Stomach (tissue), 9 donors: ENCODE measurements around the gene PADI6. TPM values are rescaled to one million over a fixed set of nuclear protein-coding genes. Genes with fewer than 3 reads are reported as not detected.
A peak's percentile ranks its signal among the peaks of the same experiment; 100 is the strongest.

Experiments
- DNase-seq, 2 donors: peaks; one replicate each; pipeline versions ENCODE4 v3.0.0 to v3.0.0-alpha.2; 2013 to 2019
- H3K27ac ChIP-seq, 5 donors: fragments of 200-600 bp in 4 of 5; sonication (generic) in 4 of 5; one replicate each; pipeline ENCODE4 v1.5.1; 2013 to 2019; ENCODE audit warnings: mild to moderate bottlenecking in 1 of 5, moderate library complexity in 1 of 5
- H3K27me3 ChIP-seq, 3 donors: fragments of 200-600 bp; sonication (generic); one replicate each; pipeline ENCODE4 v1.5.1; 2017 to 2019; ENCODE audit warnings: mixed run types in 1 of 3
- H3K36me3 ChIP-seq, 4 donors: fragments of 200-600 bp; sonication (generic); 1 replicate in 3 of 4; 2 replicates in 1 of 4; pipeline ENCODE4 v1.5.1; 2016 to 2019
- H3K4me1 ChIP-seq, 4 donors: fragments of 200-600 bp; sonication (generic); one replicate each; pipeline ENCODE4 v1.5.1; 2016 to 2019
- H3K4me3 ChIP-seq, 4 donors: fragments of 200-600 bp; sonication (generic) in 3 of 4; one replicate each; pipeline ENCODE4 v1.5.1; 2016 to 2019; ENCODE audit warnings: mild to moderate bottlenecking in 1 of 4
- H3K9me3 ChIP-seq, 4 donors: fragments of 200-600 bp; sonication (generic); one replicate each; pipeline ENCODE4 v1.5.1; 2016 to 2019
- EP300 ChIP-seq: sonication (generic); formaldehyde crosslinking; IDR thresholded peaks from one replicate; pipeline ENCODE4 v1.6.1; 2017; ENCODE audit warnings: antibody characterized with exemption
- POLR2A ChIP-seq, 4 donors: fragments of 450-650 bp; IDR thresholded peaks; one replicate each; pipeline ENCODE4 v1.6.1; 2016; ENCODE audit warnings: antibody characterized with exemption in 4 of 4, control low read depth in 2 of 4, mild to moderate bottlenecking in 1 of 4, moderate library complexity in 1 of 4
- POLR2AphosphoS5 ChIP-seq, 3 donors: sonication (generic); formaldehyde crosslinking; IDR thresholded peaks; one replicate each; pipeline ENCODE4 v1.6.1; 2016; ENCODE audit warnings: antibody characterized with exemption in 3 of 3
- WGBS, 5 donors: extraction: QIAGEN DNeasy Blood & Tissue Kit in 3 of 5; methylation state at CpG; one replicate each; pipeline versions ENCODE4 v1.1.5 to v1.1.7; 2013 to 2018; 5-methylcytosine and 5-hydroxymethylcytosine counted together
- intact Hi-C: fragments of 100-400 bp; cut with DNase I; formaldehyde crosslinking; loops from one replicate; pipeline ENCODE4 v1.15.1; 2023; ENCODE audit warnings: low total_unique reads
- polyA plus RNA-seq, 3 donors: library from polyadenylated mRNA; stranded (reverse); fragments of 200-250 nt; gene quantifications; one replicate each; pipeline ENCODE4 v1.2.3, GENCODE V29; 2013
- total RNA-seq, 5 donors: library from RNA; depleted of rRNA; stranded (reverse); fragments of >200 nt; gene quantifications; one replicate each; pipeline versions ENCODE4 v1.1.0 to v1.2.3, GENCODE V29; 2014 to 2016
- TF ChIP-seq, protein P1 (sequence below), 7 experiments: fragments of 450-650 bp in 4 of 7; fragments of 200-600 bp in 3 of 7; sonication (generic) in 3 of 7; IDR thresholded peaks; one replicate each; pipeline ENCODE4 v1.5.1; 2016 to 2019; ENCODE audit warnings: antibody characterized with exemption in 7 of 7, control low read depth in 2 of 7, mild to moderate bottlenecking in 1 of 7
- donor health status: healthy with polysubstance abuse.
- donor health status: Bipolar disorder and iron deficiency.
- donor health status: healthy.

Gene PADI6
- total and polyA plus RNA-seq, 8 donors: not detected

GRCh38 chr1:17427696-17428660 lies 56.0 kb downstream of the PADI6 start:
- H3K36me3 ChIP-seq: peaks cover 46 to 74% (median 69%) of the 10 kb centered on the region in 4 donors
- 50 to 72% (median 61%) methylated on average over 15 to 21 of the region's 21 CpGs for WGBS, 5 donors
- intact Hi-C loops: no loop called here
- H3K9me3 ChIP-seq: no peaks in the 10 kb centered on the region
- TF ChIP-seq, protein P1, sequence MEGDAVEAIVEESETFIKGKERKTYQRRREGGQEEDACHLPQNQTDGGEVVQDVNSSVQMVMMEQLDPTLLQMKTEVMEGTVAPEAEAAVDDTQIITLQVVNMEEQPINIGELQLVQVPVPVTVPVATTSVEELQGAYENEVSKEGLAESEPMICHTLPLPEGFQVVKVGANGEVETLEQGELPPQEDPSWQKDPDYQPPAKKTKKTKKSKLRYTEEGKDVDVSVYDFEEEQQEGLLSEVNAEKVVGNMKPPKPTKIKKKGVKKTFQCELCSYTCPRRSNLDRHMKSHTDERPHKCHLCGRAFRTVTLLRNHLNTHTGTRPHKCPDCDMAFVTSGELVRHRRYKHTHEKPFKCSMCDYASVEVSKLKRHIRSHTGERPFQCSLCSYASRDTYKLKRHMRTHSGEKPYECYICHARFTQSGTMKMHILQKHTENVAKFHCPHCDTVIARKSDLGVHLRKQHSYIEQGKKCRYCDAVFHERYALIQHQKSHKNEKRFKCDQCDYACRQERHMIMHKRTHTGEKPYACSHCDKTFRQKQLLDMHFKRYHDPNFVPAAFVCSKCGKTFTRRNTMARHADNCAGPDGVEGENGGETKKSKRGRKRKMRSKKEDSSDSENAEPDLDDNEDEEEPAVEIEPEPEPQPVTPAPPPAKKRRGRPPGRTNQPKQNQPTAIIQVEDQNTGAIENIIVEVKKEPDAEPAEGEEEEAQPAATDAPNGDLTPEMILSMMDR (IDR thresholded peaks at IDR 0.05): no peak
- no peak for TF ChIP-seq POLR2AphosphoS5 (IDR thresholded peaks at IDR 0.05)
- no peak for TF ChIP-seq EP300
- no peak for TF ChIP-seq POLR2A (IDR thresholded peaks at IDR 0.05)
- H3K27ac ChIP-seq: peak overlapping the region in 1 of 5 donors; percentile 51
- H3K27me3 ChIP-seq: no peaks in the 10 kb centered on the region
- DNase-seq: peak in 1 of 2 donors; percentile 46
- no peak overlapping the region for H3K4me3 ChIP-seq
- H3K4me1 ChIP-seq: peaks cover 0 to 58% (median 38%) of the 10 kb centered on the region in 4 donors

- no peak for DNase-seq
- 75 to 88% (median 82%) methylated on average over 9 of the region's 9 CpGs for WGBS, 5 donors
- Histone ChIP-seq H3K36me3 (peaks cover 37 to 70% (median 68%) of the 10 kb centered on the region in 4 donors), H3K27ac (no peak overlapping the region), H3K27me3 (no peaks in the 10 kb centered on the region), H3K4me1 (peaks cover 0 to 61% (median 34%) of the 10 kb centered on the region in 4 donors), H3K4me3 (no peak overlapping the region), H3K9me3 (no peaks in the 10 kb centered on the region)
- intact Hi-C loops: no loop called here
- TF ChIP-seq POLR2AphosphoS5 (IDR thresholded peaks at IDR 0.05) (no peak), EP300 (no peak)
- TF ChIP-seq, protein P1 (IDR thresholded peaks at IDR 0.05): no peak
Observed at GRCh38 chr1:17429183-17429582, 57.2 kb downstream of the PADI6 start.

GRCh38 chr1:17432412-17432811 lies 60.4 kb downstream of the PADI6 start:
- intact Hi-C loops: no loop called here
- WGBS, 5 donors: 95 to 100% (median 96%) methylated on average over 2 to 3 of the region's 3 CpGs
- Histone ChIP-seq H3K4me3 (no peak overlapping the region), H3K4me1 (peaks cover 12 to 84% (median 44%) of the 10 kb centered on the region in 4 donors), H3K27ac (peak overlapping the region in 1 of 5 donors; percentile 27), H3K9me3 (no peaks in the 10 kb centered on the region), H3K36me3 (peaks cover 6 to 55% (median 46%) of the 10 kb centered on the region in 4 donors), H3K27me3 (no peaks in the 10 kb centered on the region)
- TF ChIP-seq, protein P1 (IDR thresholded peaks at IDR 0.05): no peak
- TF ChIP-seq POLR2A (IDR thresholded peaks at IDR 0.05): no peak
- no peak for TF ChIP-seq POLR2AphosphoS5 (IDR thresholded peaks at IDR 0.05)
- TF ChIP-seq EP300: no peak
- DNase-seq: no peak

GRCh38 chr1:17433261-17433660 lies 61.3 kb downstream of the PADI6 start:
- WGBS, 5 donors: 86 to 93% (median 89%) methylated on average over 13 of the region's 13 CpGs
- Histone ChIP-seq H3K9me3 (no peaks in the 10 kb centered on the region), H3K27ac (no peak overlapping the region), H3K36me3 (peaks cover 4 to 47% (median 38%) of the 10 kb centered on the region in 4 donors), H3K4me3 (no peak overlapping the region), H3K27me3 (no peaks in the 10 kb centered on the region), H3K4me1 (peaks cover 12 to 75% (median 35%) of the 10 kb centered on the region in 4 donors)
- intact Hi-C loops: no loop called here
- no peak for TF ChIP-seq POLR2A (IDR thresholded peaks at IDR 0.05)
- TF ChIP-seq, protein P1 (IDR thresholded peaks at IDR 0.05): no peak
- TF ChIP-seq POLR2AphosphoS5 (IDR thresholded peaks at IDR 0.05): no peak
- no peak for TF ChIP-seq EP300
- no peak for DNase-seq
